GM21360 (cell line): ENCODE results near the gene NT5DC3.
"Not testable (repeated sequence)": the region's sequence is repeated elsewhere in the genome, so short reads cannot be mapped to it uniquely, and the experiment has no call there.

Experiments used
- ATAC-seq: cut with Tn5 transposase; IDR thresholded peaks from one replicate; pipeline ENCODE4 v1.9.1; 2021; ENCODE audit warnings: mild to moderate bottlenecking, moderate library complexity; ENCODE audit not compliant: unreplicated experiment

Gene NT5DC3

DNA sequence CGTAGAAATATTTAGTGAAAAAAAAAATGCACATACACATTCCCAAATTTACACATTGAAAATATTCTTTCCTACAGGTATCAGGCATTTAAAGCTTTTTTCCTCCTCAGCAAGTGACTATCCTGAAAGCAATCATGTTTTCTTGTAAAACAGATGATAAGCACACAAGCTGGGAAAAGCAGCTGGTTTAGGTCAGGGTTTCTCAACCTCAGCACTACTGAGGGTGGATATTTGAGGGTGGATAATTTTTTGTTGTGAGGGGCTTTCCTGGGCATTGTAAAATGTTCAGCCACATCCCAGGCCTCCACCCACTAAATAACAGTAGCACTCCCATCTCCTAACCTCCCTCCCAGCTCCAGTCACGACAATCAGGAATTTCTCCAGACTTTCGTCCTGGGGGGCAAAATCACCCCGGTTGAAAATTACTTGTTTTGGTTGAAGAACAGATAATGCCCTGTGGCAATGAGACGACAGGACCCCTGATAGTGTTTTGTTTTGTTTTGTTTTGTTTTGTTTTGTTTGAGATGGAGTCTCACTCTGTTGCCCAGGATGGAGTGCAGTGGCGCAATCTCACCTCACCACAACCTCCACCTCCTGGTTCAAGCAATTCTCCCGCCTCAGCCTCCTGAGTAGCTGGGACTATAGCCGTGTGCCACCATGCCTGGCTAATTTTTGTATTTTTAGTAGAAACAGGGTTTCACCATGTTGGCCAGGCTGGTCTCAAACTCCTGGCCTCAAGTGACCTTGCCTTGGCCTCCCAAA, 15.0 kb upstream of the NT5DC3 start:
- ATAC-seq = no peak

- ATAC-seq = no peak
These were observed 14.1 kb upstream of the NT5DC3 start for GRCh38 chr12:103855036-103855712.

DNA sequence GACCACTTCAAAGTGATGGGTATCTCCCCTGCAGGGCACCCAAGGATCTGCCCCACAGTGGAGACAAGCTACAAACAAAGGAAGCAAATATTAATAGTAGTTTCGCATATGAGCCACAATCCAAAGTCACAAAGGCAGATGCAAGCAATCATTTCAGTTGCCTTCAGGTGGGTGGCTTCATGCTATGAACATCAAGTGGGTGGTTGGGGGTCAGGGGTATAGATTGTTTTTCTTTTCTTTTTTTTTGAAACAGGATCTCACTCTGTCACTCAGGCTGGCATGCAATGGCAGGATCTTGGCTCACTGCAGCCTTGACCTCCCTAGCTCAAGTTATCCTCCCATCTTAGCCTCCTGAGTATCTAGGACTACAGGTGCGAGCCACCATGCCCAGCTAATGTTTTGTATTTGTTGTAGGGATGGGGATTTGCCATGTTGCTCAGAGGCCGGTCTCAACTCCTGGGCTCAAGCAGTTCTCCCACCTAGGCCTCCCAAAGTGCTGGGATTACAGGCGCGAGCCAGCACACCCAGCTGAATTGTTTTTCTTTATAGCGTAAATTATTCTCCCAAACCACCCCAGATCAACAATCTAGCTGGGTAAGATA, 13.4 kb upstream of the NT5DC3 start:
- ATAC-seq = no peak

DNA sequence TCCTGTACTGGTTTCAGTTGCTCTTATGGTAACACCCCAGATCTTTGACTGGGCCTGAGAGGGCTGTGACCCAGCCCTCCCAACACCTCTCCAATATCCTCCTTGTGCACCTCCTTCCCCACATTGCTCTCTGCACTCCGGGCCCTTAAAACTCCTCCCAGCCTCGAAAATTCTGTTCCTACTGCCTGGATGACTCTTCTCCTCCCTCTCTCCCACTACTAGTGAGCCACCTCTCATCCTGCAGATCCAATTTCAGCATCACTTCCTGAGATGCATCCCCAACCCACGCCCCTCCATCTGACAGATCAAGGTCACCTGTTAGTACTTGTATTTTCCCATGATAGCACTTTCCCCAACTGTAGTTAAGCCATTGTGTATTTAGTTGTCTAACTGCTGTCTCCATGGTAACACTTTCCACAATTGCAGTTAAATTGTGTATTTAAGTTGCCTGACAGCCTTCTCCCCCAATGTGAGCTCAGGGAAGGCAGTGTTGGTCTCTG, 11.5 kb upstream of the NT5DC3 start:
- ATAC-seq = no peak

GRCh38 chr12:103851127-103851526, 10.1 kb upstream of the NT5DC3 start:
- no peak for ATAC-seq

DNA sequence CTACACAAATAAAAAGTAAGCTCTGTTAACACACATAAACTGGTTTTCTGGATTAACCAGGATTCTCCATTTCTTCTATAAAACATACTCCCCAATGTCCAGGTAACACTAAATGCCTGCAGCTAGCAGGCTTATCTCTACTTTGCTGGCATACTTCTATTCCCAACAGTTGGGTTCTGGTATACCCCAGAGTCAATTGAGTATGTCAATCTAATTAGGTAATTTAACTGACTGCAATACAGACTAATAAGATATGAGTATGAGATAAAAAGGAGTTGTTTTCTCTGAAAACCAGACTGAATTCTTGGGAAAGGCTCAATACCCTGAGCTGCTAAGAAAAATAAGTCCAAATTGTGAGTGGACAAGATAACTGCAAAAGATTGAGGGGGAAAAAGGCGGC, 9.4 kb upstream of the NT5DC3 start:
- ATAC-seq = no peak

GRCh38 chr12:103848917-103849491, 8.0 kb upstream of the NT5DC3 start:
- no peak for ATAC-seq

DNA sequence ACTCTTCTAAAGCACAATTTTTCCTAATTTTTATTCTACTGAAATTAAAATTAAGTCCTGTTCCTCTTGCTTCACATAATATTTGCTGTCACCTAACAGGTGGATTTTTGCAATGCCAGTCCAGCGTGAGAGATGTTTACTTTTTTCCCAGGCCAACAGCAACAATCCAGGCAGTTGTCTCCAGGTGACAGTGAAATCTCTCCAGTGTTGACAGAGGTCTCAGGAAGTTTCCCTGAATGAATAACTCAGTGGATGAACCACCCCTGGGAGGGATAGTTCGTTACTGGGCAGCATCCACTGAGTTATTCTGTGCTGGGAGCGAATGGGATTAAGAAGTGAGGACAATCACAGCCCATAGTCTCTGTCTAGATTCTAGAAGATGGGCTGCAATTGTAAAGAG, 7.1 kb upstream of the NT5DC3 start:
- ATAC-seq = no peak

GRCh38 chr12:103846415-103846814, 5.4 kb upstream of the NT5DC3 start:
- ATAC-seq = no peak

DNA sequence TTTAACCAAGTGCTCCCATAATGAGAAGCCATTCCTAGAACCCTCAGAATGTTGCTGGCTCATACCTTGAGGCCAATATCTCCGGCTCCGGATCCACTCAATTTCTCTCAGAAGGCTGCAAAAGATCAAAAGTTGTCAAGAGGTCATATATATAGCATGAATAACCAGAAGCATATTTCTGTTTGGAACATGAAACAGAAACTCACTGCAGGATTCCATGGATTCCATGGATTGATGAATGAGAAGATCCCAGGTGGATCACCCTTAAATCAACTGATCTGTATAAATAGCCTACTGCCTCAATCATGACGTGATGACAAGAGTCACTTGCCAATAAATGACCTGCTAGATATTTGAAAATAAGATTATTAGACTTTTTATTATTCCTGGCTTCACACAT, 3.3 kb upstream of the NT5DC3 start:
- no peak for ATAC-seq

DNA sequence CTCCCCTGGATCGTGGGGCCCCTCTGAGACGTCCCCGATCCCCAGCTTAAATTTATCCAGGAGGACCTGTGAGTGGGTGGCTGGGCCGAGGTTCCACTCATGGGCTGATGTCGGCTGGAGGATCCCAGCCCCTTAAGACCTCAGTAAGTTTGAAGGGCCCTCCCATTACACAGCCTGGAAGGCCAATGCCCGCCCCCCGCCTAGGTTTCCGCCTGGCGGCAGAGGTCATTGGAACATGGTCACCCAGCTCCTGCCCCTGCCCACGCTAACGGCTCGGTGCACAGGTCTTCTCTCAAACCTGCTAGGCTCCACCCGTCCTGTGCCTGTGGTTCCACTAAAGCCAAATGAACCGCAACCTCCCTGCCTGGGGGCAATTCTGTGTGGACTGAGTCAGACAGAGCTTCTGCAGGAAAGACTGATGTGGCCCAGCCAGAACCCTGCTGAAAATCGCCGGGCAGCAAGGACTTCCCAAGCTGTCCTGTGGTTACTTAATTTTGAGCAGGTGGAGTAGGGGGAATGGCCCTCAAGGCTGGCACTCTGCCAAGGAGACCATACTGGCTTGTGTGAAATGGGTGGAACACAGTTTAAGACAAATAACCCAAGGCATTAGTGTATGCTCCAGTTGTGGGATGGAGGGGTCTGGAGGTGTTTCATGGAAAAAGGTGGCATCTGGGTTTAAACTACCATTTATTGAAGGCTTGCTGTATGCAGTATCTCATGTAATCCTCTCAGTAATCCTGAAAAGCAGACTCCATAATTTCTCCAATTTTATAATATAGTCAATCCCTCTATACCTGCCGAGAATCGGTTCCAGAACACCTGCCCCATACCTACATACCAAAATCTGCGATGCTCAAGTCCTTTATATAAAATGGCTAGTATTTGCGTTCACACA, 903 bp upstream of the NT5DC3 start:
- ATAC-seq = no peak

GRCh38 chr12:103840462-103840875, 565 bp downstream of the NT5DC3 start:
- ATAC-seq = peak; percentile 38

GRCh38 chr12:103839609-103840461, 1.2 kb downstream of the NT5DC3 start:
- no peak for ATAC-seq

- ATAC-seq = no peak
These were observed 1.9 kb downstream of the NT5DC3 start for GRCh38 chr12:103839103-103839502.

GRCh38 chr12:103838254-103838914, 2.6 kb downstream of the NT5DC3 start:
- no peak for ATAC-seq

DNA sequence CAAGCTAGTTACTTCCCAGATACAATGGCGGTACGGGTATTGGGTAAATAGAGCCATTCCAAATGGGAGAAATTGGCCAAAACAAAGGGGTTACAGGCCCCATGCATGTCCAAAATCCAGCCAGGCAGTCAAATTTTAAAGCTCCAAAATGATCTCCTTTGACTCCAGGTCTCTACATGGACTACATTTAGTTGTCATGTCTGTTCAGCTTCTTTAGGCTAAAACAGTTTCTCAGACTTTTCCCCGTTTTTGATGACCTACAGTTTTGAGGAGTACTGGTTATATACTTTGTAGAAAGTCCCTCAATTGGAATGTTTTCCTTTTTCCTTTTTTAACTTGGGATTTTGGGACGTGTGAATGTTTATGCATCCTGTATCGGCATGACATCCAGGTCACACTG, 4.7 kb downstream of the NT5DC3 start:
- ATAC-seq = no peak

DNA sequence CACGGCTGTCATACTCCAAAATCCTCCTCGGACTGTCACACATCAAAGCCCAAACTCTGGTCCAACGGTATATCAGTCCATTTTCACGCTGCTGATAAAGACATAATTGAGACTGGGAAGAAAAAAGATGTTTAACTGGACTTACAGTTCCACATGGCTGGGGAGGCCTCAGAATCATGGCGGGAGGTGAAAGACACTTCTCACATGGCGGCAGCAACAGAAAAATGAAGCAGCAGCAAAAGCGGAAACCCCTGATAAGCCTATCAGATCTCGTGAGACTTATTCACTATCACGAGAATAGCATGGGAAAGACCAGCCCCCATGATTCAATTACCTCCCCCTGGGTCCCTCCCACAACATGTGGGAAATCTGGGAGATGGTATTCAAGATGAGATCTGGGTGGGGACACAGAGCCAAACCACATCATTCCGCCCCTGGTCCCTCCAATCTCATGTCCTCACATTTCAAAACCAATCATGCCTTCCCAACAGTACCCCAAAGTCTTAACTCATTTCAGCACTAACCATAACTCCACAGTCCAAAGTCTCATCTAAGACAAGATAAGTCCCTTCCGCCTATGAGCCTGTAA, 5.2 kb downstream of the NT5DC3 start:
- not testable (repeated sequence) for ATAC-seq

- ATAC-seq = no peak
These were observed 6.1 kb downstream of the NT5DC3 start for GRCh38 chr12:103834942-103835341.

DNA sequence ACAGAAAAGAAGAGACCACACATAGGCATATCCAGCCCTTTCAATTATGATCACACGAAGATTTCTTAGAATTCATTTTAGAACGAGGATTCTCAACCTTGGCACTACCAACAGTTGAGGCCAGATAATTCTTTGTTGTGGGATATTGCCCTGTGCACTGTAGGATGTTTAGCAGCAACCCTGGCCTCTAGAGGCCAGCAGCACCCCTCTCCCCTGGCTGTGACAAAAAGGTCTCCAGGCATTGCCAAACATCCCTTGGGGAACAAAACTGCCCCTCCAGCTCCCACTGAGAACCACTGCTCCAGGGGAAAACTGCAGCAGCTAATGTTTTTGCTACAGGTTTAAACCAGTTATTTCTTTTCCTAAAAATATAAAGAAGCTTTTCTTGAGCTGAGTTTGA, 7.1 kb downstream of the NT5DC3 start:
- ATAC-seq = no peak
